HL-60/S4 treated with retinoic acid at 250 ng/mL for 4 days and 3 days (cell line): Measurements from ENCODE around the gene ZNHIT1.

ENCODE experiments used
- in situ Hi-C: fragments of 300-500 bp; cut with MboI; formaldehyde crosslinking; loops from 2 replicates; pipeline ENCODE4 v1.7.0; 2022; ENCODE audit warnings: low sequenced_read_pairs

ZNHIT1 gene

DNA sequence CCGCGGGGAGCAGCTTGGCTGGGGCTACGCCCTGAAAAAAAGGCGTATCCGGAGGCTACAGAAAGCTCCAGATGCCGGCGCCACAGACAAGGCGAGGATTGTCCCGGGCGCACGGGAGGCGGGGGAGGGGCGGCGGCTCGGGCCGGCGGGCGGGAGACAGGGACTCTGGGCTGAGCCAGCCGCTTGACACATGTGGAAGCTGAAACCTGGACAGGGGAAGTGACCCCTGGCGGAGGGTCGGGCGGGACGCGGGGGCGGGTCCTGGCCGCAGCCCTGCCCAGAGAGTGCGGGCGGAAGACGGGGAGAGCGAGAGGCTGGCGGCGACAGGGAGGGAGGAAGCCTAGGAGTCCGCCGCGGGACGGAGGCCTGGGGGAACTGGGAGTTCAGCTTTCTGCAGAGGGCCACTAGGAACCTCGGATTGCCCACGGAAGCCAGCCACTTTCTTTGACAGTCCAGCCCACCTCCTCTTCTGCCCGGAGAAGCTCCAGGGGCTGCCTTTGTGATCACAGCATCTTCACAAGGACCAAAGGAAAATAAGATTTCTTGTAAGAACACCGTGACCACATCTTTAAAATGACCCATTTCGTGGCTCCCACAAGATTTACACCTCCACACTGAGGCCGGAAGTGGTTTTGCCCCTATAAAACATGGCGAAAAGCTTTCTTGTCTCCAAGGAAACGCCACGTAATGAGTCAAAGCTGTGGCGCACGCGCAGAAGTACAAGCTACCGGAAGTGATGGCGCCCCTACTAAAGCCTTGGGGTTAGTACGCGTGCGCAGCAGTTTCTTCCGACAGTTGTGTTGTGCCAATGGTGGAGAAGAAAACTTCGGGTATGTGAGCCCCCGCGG, at the start of gene ZNHIT1, which contains the start of gene PLOD3:
Gene ZNHIT1 (plus strand): TSS at position 778 of the 848 bp plus-strand sequence. CDS start 31 bp downstream, at position 809.
Gene PLOD3 (minus strand): TSS at position 194 of the 848 bp plus-strand sequence. CDS start 307 bp downstream, outside the sequence.
- in situ Hi-C loops = no loop called here

GRCh38 chr7:101168412-101169049, 49.4 kb upstream of the ZNHIT1 start:
- in situ Hi-C loops = no loop called here

- in situ Hi-C loops = no loop called here
Observed at GRCh38 chr7:101169110-101169837, 48.7 kb upstream of the ZNHIT1 start.

DNA sequence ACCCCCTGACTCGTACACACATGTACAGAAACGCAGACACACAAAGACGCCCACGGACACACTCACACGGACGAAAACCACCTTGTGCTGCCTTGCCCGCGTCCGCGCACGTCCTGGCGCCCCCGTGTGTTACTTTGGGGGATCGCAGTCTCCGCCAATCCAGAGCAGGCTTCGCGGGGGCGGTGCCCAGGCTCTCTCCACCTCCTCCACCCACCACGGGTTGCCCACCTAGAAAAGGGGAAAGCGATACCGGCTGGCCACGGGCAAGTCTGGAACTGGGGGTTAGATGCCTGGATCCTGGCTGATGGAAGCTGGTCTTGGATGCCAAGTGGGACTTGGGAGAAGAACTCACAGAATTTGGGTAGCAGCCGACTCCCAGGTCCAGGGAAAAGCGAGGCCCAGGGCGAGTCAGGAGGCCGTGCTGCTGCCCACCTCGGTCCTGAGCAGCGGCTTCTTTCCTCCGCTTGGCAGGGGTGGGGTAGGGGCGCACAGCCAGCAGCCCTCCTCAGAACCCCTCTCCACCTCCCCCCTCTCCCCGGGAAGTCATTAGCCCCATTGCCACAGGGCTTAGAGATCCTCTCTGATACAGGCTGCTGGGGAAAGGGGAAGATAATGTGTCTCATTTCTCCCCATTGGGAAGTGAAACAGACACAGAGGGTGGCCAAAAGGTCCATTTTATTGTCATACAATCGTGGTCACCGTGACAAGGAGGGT, 48.0 kb upstream of the ZNHIT1 start:
- in situ Hi-C loops = no loop called here

DNA sequence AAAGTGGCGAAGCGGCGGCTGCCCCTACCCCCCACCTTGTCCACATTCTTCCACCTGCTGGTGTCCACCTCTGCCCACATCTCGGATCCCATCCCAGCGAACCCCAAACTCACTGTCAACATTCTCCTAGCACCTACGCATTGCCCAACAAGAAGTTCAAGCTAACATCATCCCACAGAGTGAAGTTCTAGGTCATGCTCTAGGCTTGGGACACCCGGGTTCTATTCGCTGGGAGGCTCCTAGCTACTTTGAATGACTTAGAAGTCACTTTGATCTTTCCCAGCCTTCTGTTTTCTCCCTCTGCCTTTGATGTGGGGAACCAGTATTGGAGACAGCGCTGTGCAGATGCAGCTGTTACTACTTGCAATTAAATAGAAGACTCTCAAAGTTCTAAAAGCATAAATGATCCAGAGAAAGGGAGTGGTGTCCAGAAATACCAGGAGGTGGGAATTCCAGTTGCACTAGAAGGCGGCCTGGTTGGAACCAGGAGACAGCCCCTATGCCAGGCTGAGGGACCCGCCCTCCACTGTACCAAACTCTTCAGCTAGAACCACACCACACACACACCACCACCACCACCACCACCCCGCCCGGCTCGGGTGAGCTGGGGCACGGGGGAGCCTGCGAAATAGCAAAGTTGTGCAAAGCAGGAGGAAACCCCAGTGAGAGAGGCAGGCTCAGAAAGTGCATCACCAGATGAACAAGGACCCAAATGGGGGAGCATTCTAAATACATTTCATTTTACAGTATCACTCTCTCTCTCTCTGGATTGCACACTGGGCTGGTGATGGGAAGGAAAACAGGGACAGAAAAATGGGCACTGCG, 47.1 kb upstream of the ZNHIT1 start:
- in situ Hi-C loops = no loop called here

DNA sequence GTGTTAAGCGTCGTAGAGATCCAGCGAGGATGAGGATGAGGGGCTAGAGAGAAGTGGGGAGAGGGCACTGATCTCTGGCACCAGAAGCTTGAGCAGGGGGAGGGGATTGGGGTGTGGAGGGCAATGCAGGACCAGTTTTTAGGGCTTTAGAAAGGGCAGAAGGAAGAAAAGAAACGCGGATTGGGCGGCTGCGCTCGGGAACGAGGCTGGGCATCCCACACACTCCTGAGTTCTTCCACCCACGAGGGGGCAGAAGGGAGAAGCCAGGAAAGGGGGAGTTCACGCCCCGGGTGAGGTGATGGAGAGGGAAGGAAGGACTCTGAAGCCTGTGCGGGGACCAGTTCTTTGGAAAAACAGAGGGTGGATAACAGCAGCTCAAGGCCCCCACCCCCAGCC, 46.5 kb upstream of the ZNHIT1 start:
- in situ Hi-C loops = no loop called here

DNA sequence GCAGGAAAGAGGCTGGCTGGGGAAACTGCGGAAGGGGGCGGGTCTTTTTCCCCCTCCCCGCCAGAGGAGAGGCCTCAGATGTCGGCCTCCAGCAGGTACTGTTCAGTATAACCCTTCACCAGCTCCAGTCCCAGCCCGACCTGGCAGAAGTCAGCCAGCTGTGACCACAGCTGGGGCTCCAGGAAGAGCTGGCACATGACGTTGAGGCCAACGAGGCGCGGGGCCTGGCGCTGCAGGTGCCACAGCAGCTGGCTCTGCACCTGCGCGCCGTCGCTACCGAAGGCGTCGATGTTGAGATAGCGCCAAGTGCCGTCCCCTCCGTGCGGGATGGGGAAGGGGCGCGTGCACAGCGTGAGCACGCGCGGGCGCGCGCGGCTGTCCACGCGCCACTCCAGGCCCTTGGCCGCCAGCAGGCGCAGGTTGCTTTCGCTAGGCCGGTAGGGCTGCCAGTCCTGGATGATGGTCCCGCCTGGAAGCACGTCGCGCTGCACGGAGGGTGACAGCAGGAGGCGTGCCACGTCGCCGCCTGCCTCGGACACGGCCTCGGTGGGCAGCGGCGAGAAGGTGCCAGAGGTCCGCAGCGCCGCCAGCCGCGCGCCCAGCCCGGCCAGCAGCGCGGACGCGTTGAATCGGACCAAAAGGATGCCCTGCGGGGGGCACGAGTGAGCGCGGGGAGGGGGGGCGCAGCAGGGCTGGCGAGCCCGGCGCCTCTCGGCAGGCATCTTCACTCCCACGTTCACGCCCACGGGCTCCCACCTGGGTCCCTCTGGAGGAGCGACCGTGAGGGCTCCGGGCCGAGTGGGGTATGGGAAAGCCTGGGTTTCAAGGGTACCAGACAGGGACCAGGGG, 45.7 kb upstream of the ZNHIT1 start:
- in situ Hi-C loops = no loop called here

- in situ Hi-C loops = no loop called here
Observed at GRCh38 chr7:101172854-101173751, 44.9 kb upstream of the ZNHIT1 start.

GRCh38 chr7:101173752-101174244, 44.2 kb upstream of the ZNHIT1 start:
- in situ Hi-C loops = no loop called here

DNA sequence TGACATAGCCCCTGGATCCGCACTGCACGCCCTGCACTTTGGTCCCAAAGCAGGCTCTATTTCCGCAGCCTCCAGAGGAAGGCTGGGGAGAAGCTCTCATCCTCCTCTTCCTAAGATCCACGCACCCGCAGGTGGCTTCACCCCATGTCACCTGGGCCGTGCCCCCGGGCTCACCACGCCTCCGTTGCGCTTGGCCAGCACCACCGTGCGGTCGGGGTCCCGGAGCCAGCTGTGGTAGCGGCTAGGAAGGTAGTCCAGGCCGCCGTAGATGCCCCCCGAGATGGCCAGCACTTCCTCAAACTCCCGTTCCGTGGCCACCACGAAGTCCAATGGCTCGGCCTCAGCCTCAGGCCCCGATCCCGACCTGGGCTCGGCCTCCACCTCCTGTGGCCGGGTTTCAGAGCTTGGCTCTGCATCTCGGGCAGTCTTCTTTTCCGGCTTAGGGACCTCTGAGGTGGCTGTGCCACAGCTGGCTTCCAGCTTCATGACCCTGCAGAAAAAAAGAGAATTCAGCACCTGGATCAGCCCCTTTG, 43.6 kb upstream of the ZNHIT1 start:
- in situ Hi-C loops = no loop called here

- in situ Hi-C loops = no loop called here
Observed at GRCh38 chr7:101175664-101176063, 42.3 kb upstream of the ZNHIT1 start.

- in situ Hi-C loops = no loop called here
Observed at GRCh38 chr7:101177644-101178043, 40.3 kb upstream of the ZNHIT1 start.

DNA sequence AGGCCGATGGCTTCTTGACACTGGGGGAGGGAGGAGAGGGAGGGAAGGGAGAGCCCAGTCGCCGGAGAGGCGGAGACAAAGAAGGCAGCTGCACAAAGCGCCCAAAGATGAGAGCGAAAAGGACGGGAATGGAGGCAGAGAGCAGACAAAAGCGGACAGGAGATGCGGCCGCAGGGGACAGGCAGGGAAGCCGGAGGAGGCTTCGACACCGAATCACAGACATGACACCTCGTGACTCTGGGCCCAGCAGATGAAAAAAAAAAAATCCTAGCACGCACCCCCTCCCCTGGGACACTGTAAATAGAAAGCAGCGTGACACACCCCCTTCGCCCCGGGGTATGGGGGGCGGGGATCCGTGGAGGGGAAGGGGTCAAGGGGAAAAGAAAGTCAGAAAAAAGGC, 38.8 kb upstream of the ZNHIT1 start:
- in situ Hi-C loops = no loop called here

DNA sequence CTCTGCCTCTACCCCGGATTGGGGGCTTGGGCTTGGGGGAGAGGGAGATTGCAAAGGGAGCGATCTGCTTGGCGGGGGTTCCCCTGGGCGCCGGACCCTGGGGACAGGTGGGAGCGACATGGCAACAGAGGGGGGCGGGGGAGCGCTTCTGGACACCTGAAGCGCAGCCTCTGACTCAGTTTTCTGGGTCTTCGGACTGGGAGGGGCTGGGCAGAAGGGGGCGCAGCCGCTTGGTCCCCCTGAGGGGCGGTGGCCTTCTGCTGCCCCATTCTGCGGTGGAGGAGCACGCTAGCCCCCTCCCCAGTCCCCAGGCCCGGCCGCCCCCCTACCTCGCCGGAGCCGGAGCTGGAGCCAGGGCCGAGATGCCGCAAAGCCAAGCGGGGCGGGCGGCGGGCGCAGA, 38.3 kb upstream of the ZNHIT1 start:
- in situ Hi-C loops = no loop called here

GRCh38 chr7:101180130-101180755, 37.7 kb upstream of the ZNHIT1 start, which contains the start of gene NAT16:
NAT16 (minus strand) TSS chr7:101180293; CDS start chr7:101174807, 5,486 bp downstream.
- in situ Hi-C loops = no loop called here

GRCh38 chr7:101185258-101185839, 32.6 kb upstream of the ZNHIT1 start:
- in situ Hi-C loops = no loop called here

DNA sequence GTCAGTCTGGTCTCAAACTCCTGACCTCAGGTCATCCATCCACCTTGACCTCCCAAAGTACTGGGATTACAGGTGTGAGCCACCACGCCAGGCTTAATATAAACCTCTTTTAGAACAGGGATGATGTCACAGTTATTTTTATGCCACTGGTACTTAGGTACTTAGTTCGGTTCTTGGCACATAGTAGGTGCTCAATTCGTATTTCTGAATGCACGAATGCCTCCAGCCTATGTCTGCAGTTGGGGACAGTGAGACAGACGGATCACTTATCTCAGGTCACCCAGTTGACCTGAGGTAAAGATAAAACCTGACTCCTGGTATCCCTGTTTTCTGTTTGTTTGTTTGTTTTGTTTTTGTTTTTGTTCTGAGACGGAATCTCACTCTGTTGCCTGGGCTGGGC, 31.8 kb upstream of the ZNHIT1 start:
- in situ Hi-C loops = no loop called here
